GM12873 (cell line): ENCODE measurements around the gene NKD1.

Source experiments
- CTCF ChIP-seq: IDR thresholded peaks from 2 replicates; pipeline ENCODE4 v1.5.1; 2012; ENCODE audit warnings: low read depth, mild to moderate bottlenecking, moderate library complexity, low read length, control low read depth; ENCODE audit not compliant: insufficient read depth; ENCODE audit errors: missing control alignments

The NKD1 gene

GRCh38 chr16:50550866-50551641 lies 2.9 kb downstream of the NKD1 start:
- no peak for TF ChIP-seq CTCF

- no peak for TF ChIP-seq CTCF
These were observed 4.4 kb downstream of the NKD1 start for GRCh38 chr16:50552476-50553101.

GRCh38 chr16:50553182-50553710 lies 5.0 kb downstream of the NKD1 start:
- TF ChIP-seq CTCF, result no peak

- no peak for TF ChIP-seq CTCF
These were observed 5.7 kb downstream of the NKD1 start for GRCh38 chr16:50553731-50554360.

- TF ChIP-seq CTCF, result no peak
These were observed 7.2 kb downstream of the NKD1 start for GRCh38 chr16:50555269-50555875.

GRCh38 chr16:50555952-50556673 lies 7.9 kb downstream of the NKD1 start:
- TF ChIP-seq CTCF, result no peak
